Immature natural killer cell (primary cell): ENCODE data around the gene PRPF6. TPM values are rescaled to one million over a fixed set of nuclear protein-coding genes. Genes with fewer than 3 reads are reported as not detected.

Experiments
- DNase-seq, 3 donors: peaks; one replicate each; pipeline ENCODE4 v3.0.0; 2022; ENCODE audit warnings: mixed read lengths in 1 of 3
- H3K27ac Mint-ChIP-seq, 6 donors: one replicate each; pipeline ENCODE4 v1.8.0; 2020; ENCODE audit warnings: mixed read lengths in 6 of 6, mild to moderate bottlenecking in 5 of 6, inconsistent platforms in 4 of 6, moderate library complexity in 3 of 6
- H3K27me3 Mint-ChIP-seq, 3 donors: one replicate each; pipeline ENCODE4 v1.8.0; 2020 to 2021; ENCODE audit warnings: low read depth in 3 of 3, mild to moderate bottlenecking in 3 of 3, mixed read lengths in 3 of 3, moderate library complexity in 3 of 3, inconsistent platforms in 1 of 3
- H3K36me3 Mint-ChIP-seq, 3 donors: one replicate each; pipeline ENCODE4 v1.8.0; 2020; ENCODE audit warnings: mixed read lengths in 3 of 3, inconsistent platforms in 2 of 3, mild to moderate bottlenecking in 2 of 3
- H3K4me1 Mint-ChIP-seq, 2 donors: one replicate each; pipeline ENCODE4 v1.8.0; 2020; ENCODE audit warnings: inconsistent platforms in 2 of 2, mild to moderate bottlenecking in 2 of 2, mixed read lengths in 2 of 2, moderate library complexity in 1 of 2
- H3K4me3 Mint-ChIP-seq, 5 donors: one replicate each; pipeline ENCODE4 v1.8.0; 2020; ENCODE audit warnings: mild to moderate bottlenecking in 5 of 5, mixed read lengths in 5 of 5, inconsistent platforms in 3 of 5, moderate library complexity in 3 of 5
- H3K9me3 Mint-ChIP-seq, 6 donors: one replicate each; pipeline ENCODE4 v1.8.0; 2020; ENCODE audit warnings: mild to moderate bottlenecking in 6 of 6, mixed read lengths in 6 of 6, inconsistent platforms in 4 of 6, moderate library complexity in 3 of 6
- polyA plus RNA-seq, 3 donors: library from polyadenylated mRNA; unstranded; fragments of 300-500 nt; fragmentation: Illumina TruSeq; gene quantifications; one replicate each; pipeline ENCODE4 v1.2.3, GENCODE V29; 2021

Gene PRPF6
- polyA plus RNA-seq, 3 donors from 2014 or later, result 52.6 to 94.4 (median 63.1) TPM

DNA sequence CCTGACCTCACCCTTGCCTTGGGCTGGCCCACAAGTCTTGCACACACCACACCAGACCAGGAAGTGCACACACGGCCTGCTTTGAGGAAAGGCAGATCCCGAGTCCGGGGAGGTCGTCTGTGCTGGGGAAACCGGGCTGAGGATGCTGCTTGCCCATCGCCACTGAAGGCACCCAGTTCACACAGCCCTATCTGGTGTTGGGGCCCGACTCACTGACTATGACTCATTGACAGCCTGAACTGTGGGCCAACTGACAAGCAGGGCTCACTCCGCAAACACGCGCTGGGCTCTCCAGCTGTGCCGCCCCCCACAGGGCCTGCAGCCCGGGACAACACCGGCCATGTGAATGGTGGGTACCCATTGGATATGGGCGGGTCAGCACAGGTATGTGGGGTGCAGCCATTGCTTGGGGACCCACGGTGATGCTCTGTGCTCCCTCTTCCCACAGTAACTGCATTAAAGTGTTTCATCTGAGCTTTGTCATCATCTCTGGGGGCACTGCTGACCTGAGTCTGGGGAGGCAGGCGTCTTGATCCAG is 3.1 kb upstream of the PRPF6 start:
- peak; percentile 56 to 63 (median 60) for DNase-seq
- Mint-ChIP-seq H3K27ac (peak overlapping the region; percentile 85 to 93 (median 90)), H3K4me3 (peak overlapping the region; percentile 82 to 85 (median 84)), H3K36me3 (peaks cover 4 to 16% (median 7%) of the 10 kb centered on the region in 3 donors), H3K27me3 (peaks cover 2 to 16% (median 4%) of the 10 kb centered on the region in 3 donors), H3K9me3 (no peaks in the 10 kb centered on the region), H3K4me1 (peaks cover 66 to 75% of the 10 kb centered on the region in 2 donors)

DNA sequence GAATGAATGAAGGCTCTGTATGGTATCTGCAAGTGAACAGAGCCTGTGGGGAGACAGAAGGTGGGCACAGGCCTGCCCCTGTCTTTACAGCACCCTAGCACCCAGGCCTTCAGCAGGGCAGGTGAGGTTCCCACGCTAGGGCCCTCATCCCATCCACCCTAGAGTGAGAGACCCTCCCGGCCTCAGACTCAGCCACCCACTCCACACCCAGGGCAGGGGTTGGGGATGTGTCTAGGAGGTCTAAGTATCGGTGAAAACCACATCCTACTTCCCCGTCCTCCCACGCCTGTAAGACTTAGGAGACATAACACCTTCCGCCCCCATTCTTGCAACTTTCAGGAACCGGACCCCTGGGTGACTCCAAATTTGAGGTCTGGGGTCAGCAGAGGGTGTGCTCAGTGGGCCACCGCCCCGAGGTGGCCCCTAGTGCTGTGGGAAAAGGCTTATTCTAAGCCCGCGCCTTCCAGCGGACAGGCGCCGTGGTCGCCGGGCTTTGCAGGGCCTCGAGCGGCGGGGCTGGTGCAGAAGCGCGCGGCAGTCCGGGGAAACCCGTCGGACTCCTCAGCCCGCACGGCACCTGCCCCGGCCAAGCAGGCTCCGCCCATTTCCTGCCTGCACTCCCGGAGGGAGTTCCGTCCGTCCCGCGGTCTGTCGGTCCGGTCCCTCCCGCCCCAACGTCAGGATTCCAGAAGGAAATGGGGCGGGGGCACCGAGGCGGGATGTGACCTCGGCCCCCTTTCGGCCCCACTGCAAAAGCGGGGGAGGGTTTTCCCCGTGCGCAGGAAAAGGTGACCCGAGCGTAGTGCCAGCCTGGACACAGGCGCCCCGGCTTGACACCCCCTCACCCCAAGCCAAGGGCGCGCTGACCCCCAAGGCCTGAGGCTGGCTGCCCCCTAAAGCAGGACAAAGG is 2.4 kb upstream of the PRPF6 start:
- H3K4me3 Mint-ChIP-seq, result peak overlapping the region; percentile 82 to 85 (median 84)
- DNase-seq, result peak; percentile 52 to 66 (median 63)
- H3K9me3 Mint-ChIP-seq, result no peaks in the 10 kb centered on the region
- peaks cover 2 to 15% (median 4%) of the 10 kb centered on the region in 3 donors for H3K27me3 Mint-ChIP-seq
- peak overlapping the region; percentile 85 to 93 (median 90) for H3K27ac Mint-ChIP-seq
- peaks cover 63 to 74% of the 10 kb centered on the region in 2 donors for H3K4me1 Mint-ChIP-seq
- peaks cover 4 to 22% (median 8%) of the 10 kb centered on the region in 3 donors for H3K36me3 Mint-ChIP-seq

DNA sequence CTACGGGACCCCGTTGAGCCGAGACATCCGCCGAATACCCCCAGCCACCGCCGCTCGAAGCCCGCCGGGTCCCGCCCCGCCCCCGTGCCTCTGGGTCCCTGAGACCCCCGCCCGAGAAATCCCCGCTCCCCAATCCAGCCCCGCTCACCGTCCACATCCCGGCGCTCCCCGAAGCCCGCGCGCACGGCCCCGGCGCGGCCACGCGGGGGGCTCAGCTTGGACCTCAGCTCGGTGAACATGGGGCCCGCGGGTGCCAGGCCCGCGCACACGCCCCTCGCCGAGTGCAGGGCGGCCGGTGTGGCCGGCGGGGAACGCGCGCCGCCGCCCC is 1.7 kb upstream of the PRPF6 start:
- peaks cover 0 to 15% (median 4%) of the 10 kb centered on the region in 3 donors for H3K27me3 Mint-ChIP-seq
- H3K9me3 Mint-ChIP-seq, result no peaks in the 10 kb centered on the region
- H3K36me3 Mint-ChIP-seq, result peaks cover 0 to 22% (median 8%) of the 10 kb centered on the region in 3 donors
- H3K4me3 Mint-ChIP-seq, result peak overlapping the region; percentile 82 to 85 (median 84)
- DNase-seq, result no peak
- H3K27ac Mint-ChIP-seq, result peak overlapping the region in 4 of 6 donors; percentile 23 to 93 (median 87)
- peaks cover 60 to 67% of the 10 kb centered on the region in 2 donors for H3K4me1 Mint-ChIP-seq

DNA sequence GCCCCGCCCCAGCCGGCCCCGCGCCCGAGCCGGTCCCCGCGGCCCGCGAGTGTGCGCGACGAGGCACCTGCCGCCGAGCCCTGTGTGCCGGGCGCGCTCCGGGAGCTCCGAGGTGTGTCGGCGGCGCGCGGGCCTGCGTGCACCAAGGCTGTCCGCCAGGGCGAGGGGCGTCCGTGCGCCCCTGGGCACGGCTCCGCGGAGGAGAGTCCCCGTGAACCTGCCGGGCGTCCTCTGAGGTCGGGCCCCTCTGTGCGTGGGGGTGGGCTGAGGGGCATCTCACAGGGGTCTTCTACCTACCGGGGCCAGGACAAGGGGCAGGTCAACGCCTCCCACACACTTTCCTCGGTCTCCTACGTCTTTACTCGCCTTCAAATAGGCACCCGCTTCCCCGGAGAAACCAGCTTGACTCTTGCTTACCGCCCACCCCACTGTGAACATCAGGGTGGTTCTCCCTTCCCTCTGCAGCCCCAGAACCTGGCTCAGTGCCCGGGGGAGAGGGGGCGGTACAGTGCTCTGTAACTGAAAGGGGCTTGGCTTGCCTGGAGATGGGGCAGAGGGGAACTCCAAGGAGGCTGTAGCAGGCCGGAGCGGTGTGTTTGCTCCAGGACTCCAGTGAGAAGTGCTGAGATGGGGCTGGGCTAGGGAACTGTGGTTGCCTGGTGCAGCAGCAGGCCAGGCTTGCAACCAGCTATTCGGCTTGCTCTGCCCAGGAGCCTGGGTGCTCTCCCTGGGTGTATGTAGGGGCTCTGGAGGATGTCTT is 1.2 kb upstream of the PRPF6 start, which contains the start of gene SAMD10:
Gene SAMD10, minus strand, starts transcription at position 86 of the 760 bp plus-strand sequence. CDS start 175 bp downstream, outside the sequence.
- H3K36me3 Mint-ChIP-seq, result peaks cover 3 to 24% (median 11%) of the 10 kb centered on the region in 3 donors
- H3K27me3 Mint-ChIP-seq, result peaks cover 0 to 15% (median 4%) of the 10 kb centered on the region in 3 donors
- peak; percentile 45 to 53 (median 48) for DNase-seq
- no peaks in the 10 kb centered on the region for H3K9me3 Mint-ChIP-seq
- H3K27ac Mint-ChIP-seq, result peak within 1 kb of the TSS; percentile 92 to 96 (median 94)
- peaks cover 64 to 72% of the 10 kb centered on the region in 2 donors for H3K4me1 Mint-ChIP-seq
- H3K4me3 Mint-ChIP-seq, result peak within 1 kb of the TSS; percentile 90 to 96 (median 93)

DNA sequence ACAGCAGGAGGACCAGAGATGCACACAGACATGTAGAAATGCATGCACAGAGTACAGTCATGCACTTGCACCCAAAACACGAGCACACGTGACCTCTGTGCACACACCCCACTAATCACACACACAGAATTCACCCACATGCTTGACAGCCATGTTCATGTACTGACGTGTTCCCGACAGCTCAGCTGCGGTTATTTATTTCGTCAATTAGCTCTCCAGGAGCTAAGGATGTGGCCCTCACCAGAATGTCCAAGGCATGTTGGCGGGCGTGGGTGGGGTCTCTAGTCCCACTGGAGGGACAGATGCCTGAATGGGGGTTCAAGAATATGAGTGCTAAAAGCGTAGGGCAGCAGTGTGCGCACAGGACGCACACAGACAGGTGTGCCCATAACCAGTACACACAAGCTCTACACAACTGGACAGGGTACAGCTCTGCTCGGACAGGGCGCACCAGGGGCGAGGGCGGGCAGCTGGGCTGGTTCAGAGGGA is 571 bp upstream of the PRPF6 start:
- H3K27ac Mint-ChIP-seq, result peak overlapping the region; percentile 88 to 96 (median 94)
- H3K9me3 Mint-ChIP-seq, result no peaks in the 10 kb centered on the region
- H3K4me3 Mint-ChIP-seq, result peak overlapping the region; percentile 90 to 96 (median 93)
- H3K4me1 Mint-ChIP-seq, result peaks cover 61 to 73% of the 10 kb centered on the region in 2 donors
- peaks cover 0 to 15% (median 4%) of the 10 kb centered on the region in 3 donors for H3K27me3 Mint-ChIP-seq
- peaks cover 6 to 25% (median 13%) of the 10 kb centered on the region in 3 donors for H3K36me3 Mint-ChIP-seq
- DNase-seq, result peak in 2 of 3 donors; percentile 17 to 36

DNA sequence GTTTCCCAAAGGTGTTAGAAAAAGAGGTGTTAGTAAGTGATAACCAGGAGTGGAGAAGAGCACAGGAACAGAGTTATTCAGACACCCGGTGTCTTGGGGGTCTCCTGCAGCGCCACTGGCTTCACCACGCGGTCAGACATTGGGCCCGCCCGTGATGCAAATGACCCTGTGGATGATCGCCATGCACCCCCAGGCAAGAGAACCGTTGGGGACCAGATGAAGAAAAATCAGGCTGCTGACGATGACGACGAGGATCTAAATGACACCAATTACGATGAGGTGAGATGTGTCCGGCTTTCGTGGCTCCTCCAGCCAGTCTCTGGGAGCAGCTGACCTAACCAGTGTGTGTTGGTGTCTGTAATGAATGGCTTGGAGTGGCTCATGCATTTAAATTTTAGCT is 2.0 kb downstream of the PRPF6 start:
- peaks cover 44 to 53% of the 10 kb centered on the region in 2 donors for H3K4me1 Mint-ChIP-seq
- H3K27ac Mint-ChIP-seq, result peak overlapping the region in 4 of 6 donors; percentile 27 to 83 (median 60)

DNA sequence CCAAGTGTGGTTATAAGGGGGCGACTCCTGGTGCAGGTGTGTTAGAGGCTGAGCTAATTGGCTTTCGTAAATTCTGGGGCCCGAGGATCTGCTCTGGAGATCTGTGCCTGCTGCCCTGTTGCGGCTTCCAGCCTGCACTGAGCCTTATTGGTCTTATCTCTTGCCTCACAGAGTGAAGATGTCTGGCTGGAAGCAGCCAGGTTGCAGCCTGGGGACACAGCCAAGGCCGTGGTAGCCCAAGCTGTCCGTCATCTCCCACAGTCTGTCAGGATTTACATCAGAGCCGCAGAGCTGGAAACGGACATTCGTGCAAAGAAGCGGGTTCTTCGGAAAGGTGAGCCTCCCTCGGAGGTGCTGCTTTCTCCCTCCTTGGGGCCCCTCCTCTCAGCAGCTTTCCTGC is 20.0 kb downstream of the PRPF6 start:
- Mint-ChIP-seq H3K27ac (no peak overlapping the region), H3K27me3 (peaks cover 0 to 2% (median 2%) of the 10 kb centered on the region in 3 donors), H3K9me3 (no peaks in the 10 kb centered on the region), H3K36me3 (peaks cover 15 to 34% (median 16%) of the 10 kb centered on the region in 3 donors), H3K4me1 (peaks cover 2 to 7% of the 10 kb centered on the region in 2 donors), H3K4me3 (no peak overlapping the region)
- no peak for DNase-seq

More for the DNA sequence above, 2.0 kb downstream of the PRPF6 start:
- peaks cover 0 to 15% (median 4%) of the 10 kb centered on the region in 3 donors for H3K27me3 Mint-ChIP-seq
- H3K9me3 Mint-ChIP-seq, result no peaks in the 10 kb centered on the region
- peaks cover 13 to 31% (median 14%) of the 10 kb centered on the region in 3 donors for H3K36me3 Mint-ChIP-seq
- peak overlapping the region; percentile 27 to 72 (median 53) for H3K4me3 Mint-ChIP-seq
- no peak for DNase-seq

DNA sequence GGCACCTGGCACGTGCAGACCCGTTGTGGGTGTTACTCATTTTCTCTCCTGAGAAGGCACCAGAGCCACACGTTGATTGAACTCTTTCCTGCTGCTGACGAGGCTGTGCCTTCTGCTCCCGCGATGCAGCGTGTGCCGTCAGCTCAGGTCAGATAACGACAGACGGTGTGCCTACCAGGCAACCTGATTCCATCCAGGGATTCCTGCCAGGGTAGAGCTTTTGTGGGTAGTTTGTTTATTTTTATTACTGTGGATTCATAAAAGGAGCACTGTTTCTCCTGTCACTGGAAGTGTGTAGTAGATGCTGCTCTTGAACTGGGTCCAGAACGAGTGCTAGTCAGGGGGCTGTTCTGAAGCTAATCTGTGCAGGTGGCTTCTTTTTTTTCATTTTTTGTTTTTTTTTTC is 20.7 kb downstream of the PRPF6 start:
- Mint-ChIP-seq H3K4me3 (no peak overlapping the region), H3K27me3 (peaks cover 0 to 2% (median 2%) of the 10 kb centered on the region in 3 donors), H3K27ac (peak overlapping the region in 1 of 6 donors; percentile 34), H3K9me3 (no peaks in the 10 kb centered on the region), H3K4me1 (peaks cover 2 to 7% of the 10 kb centered on the region in 2 donors), H3K36me3 (peaks cover 15 to 33% (median 16%) of the 10 kb centered on the region in 3 donors)
- no peak for DNase-seq

DNA sequence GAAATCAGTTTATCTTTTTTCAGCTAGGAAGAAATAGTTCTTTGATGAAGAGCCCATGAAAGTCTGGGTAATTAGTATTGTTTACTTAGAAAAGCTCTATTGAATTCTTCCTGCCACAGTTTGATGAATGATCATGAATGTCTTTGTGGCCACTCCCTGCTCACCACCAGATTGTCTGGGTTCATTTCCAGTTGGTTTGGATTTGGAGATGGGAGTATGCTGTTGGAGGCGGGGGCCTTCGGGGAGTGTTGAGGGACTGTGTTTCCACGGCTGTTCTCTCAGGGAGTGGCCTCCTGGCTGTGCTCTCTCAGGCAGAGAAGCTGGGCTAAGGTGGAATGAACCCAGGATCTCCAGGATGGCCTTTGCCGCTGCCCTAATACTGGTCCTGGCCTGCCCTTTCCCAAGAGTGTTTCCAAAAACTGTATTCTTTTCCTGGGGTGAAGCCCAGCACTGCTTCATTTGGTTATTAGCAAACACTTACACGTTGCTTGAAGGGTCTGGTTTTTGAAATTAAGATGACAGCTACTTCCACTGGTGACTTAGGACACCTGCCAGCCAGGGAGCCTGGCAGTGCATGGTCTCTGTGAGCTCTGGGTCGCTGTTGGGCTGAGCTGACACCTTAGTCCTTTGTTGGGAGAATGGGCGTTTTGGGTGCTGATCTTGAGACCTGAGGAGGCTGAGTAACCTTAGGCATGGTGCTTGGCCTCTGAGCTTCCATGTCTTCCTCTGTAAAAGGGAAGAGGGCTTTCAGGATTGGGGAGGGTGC is 23.2 kb downstream of the PRPF6 start:
- Mint-ChIP-seq H3K4me3 (no peak overlapping the region), H3K27ac (no peak overlapping the region)

DNA sequence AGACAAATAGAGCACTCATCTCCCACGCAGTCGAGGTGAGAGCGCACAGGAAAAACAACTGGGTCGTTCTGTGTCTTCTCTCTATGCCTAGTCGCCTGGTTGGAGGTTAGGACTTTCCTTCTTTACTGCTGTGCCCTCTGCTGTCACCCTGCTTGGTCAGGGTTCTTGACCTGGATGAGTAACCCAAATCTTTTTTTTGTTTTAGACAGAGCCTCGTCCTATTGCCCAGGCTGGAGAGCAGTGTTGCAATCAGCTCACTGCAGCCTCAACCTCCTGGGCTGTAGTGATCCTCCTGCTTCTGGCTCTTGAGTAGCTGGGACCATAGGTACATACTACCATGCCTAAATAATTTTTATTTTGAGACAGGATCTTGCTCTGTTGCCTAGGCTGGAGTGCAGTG is 24.5 kb downstream of the PRPF6 start:
- Mint-ChIP-seq H3K9me3 (peaks cover 0 to 7% (median 0%) of the 10 kb centered on the region in 6 donors), H3K36me3 (peaks cover 16 to 38% (median 22%) of the 10 kb centered on the region in 3 donors), H3K27me3 (peaks cover 0 to 2% (median 2%) of the 10 kb centered on the region in 3 donors), H3K27ac (peak overlapping the region in 1 of 6 donors; percentile 30), H3K4me1 (peaks cover 16 to 28% of the 10 kb centered on the region in 2 donors), H3K4me3 (no peak overlapping the region)
- DNase-seq, result no peak

More for the DNA sequence above, 23.2 kb downstream of the PRPF6 start:
- Mint-ChIP-seq H3K4me1 (peaks cover 7 to 16% of the 10 kb centered on the region in 2 donors), H3K9me3 (no peaks in the 10 kb centered on the region), H3K36me3 (peaks cover 17 to 34% (median 20%) of the 10 kb centered on the region in 3 donors), H3K27me3 (peaks cover 0 to 2% (median 2%) of the 10 kb centered on the region in 3 donors)
- no peak for DNase-seq

DNA sequence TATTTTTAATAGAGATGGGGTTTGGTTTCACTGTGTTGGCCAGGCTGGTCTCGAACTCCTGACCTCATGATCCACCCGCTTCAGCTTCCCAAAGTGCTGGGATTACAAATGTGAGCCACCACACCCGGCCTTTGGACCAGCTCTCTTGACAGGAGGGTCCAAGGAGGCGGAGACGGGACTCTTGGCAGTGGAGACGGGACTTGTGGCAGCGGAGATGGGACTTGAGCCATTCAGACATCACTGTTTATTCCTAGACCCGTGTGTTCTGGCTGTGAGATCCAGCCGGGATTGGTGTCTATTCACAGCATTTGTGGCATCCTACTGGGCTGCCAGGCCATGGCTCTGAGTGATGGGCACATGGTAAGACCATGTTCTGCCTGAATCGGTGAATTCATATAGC is 25.6 kb downstream of the PRPF6 start:
- Mint-ChIP-seq H3K4me3 (no peak overlapping the region), H3K36me3 (peaks cover 16 to 36% (median 20%) of the 10 kb centered on the region in 3 donors), H3K9me3 (peaks cover 0 to 7% (median 0%) of the 10 kb centered on the region in 6 donors), H3K27ac (peak overlapping the region in 1 of 6 donors; percentile 45), H3K4me1 (peaks cover 23 to 36% of the 10 kb centered on the region in 2 donors), H3K27me3 (peaks cover 0 to 2% (median 2%) of the 10 kb centered on the region in 3 donors)
- DNase-seq, result no peak

DNA sequence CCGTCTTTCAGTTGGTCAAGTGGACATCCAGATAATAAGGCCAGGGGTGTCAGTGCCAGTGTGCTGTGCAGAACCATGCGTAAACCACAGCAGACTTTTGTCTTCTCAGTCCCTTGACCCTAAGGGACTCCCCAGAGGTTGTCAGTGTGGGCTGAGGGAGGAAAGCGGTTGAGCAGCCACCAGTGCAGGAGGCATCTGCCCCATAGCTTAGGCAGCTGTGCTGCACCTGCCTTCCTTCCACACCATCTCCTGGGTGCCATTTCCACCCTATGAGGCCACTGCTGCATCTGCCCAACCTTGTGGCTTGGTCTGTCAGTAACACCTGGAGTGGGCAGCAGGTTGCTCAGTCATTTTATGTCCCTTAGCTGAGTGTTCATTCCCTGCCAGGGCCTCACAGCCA is 26.0 kb downstream of the PRPF6 start:
- peak in 2 of 3 donors; percentile 8 to 11 for DNase-seq
- Mint-ChIP-seq H3K4me1 (peaks cover 24 to 36% of the 10 kb centered on the region in 2 donors), H3K36me3 (peaks cover 16 to 33% (median 17%) of the 10 kb centered on the region in 3 donors), H3K4me3 (no peak overlapping the region), H3K9me3 (peaks cover 0 to 7% (median 0%) of the 10 kb centered on the region in 6 donors), H3K27ac (peak overlapping the region in 1 of 6 donors; percentile 45), H3K27me3 (peaks cover 0 to 2% (median 2%) of the 10 kb centered on the region in 3 donors)
